HFFc6 (cell line): Measurements from ENCODE around the gene HLA-DMA. TPM values are rescaled to one million over a fixed set of nuclear protein-coding genes. Genes with fewer than 3 reads are reported as not detected.

Experiments
- DNase-seq: peaks from one replicate; pipeline ENCODE4 v3.0.0-alpha.2; 2018
- H3K27ac Mint-ChIP-seq: 2 replicates; pipeline ENCODE4 v1.8.0; 2020; ENCODE audit warnings: mild to moderate bottlenecking, mixed read lengths
- H3K27me3 Mint-ChIP-seq: 2 replicates; pipeline ENCODE4 v1.8.0; 2021; ENCODE audit warnings: mild to moderate bottlenecking, moderate library complexity, mixed read lengths; ENCODE audit not compliant: insufficient read depth
- H3K36me3 Mint-ChIP-seq: 2 replicates; pipeline ENCODE4 v1.8.0; 2021; ENCODE audit warnings: low read depth, mixed read lengths
- H3K4me1 Mint-ChIP-seq: 2 replicates; pipeline ENCODE4 v1.8.0; 2020; ENCODE audit warnings: low read depth, mixed read lengths
- H3K4me3 Mint-ChIP-seq: 2 replicates; pipeline ENCODE4 v1.8.0; 2020; ENCODE audit warnings: mild to moderate bottlenecking, moderate library complexity, mixed read lengths
- H3K9me3 Mint-ChIP-seq: 2 replicates; pipeline ENCODE4 v1.8.0; 2020; ENCODE audit warnings: mild to moderate bottlenecking, mixed read lengths
- CTCF ChIP-seq: fragments of 200-600 bp; sonication (generic); IDR thresholded peaks from 2 replicates; pipeline ENCODE4 v1.5.0; 2021; ENCODE audit warnings: antibody characterized with exemption, mild to moderate bottlenecking
- total RNA-seq, 6 experiments: library from RNA; stranded (reverse); fragmentation: NEBNext Ultra II Directional; extraction: Animal tissue kit (Norgen Biotek cat#: 25700); gene quantifications; 2 replicates in 1 of 6; 3 replicates in 5 of 6; pipeline ENCODE4 v1.2.3, GENCODE V29; 2021

The HLA-DMA gene
- total RNA-seq, 6 experiments from 2014 or later: 2.0 to 3.1 (median 2.2) TPM

- peaks cover 45% of the 10 kb centered on the region for H3K27me3 Mint-ChIP-seq
- peak overlapping the region; percentile 99 for H3K27ac Mint-ChIP-seq
- H3K36me3 Mint-ChIP-seq: peaks cover 71% of the 10 kb centered on the region
- TF ChIP-seq CTCF: no peak
- DNase-seq: no peak
- peaks cover 33% of the 10 kb centered on the region for H3K4me1 Mint-ChIP-seq
- H3K4me3 Mint-ChIP-seq: peak overlapping the region; percentile 93
- peaks cover 13% of the 10 kb centered on the region for H3K9me3 Mint-ChIP-seq
Observed at GRCh38 chr6:32973144-32974015, 20.5 kb upstream of the HLA-DMA start.

GRCh38 chr6:32972353-32973143 lies 19.7 kb upstream of the HLA-DMA start:
- peaks cover 39% of the 10 kb centered on the region for H3K27me3 Mint-ChIP-seq
- peaks cover 31% of the 10 kb centered on the region for H3K4me1 Mint-ChIP-seq
- H3K27ac Mint-ChIP-seq: peak overlapping the region; percentile 99
- peaks cover 63% of the 10 kb centered on the region for H3K36me3 Mint-ChIP-seq
- peak overlapping the region; percentile 93 for H3K4me3 Mint-ChIP-seq
- no peak for TF ChIP-seq CTCF
- no peak for DNase-seq
- H3K9me3 Mint-ChIP-seq: peaks cover 13% of the 10 kb centered on the region

- Mint-ChIP-seq H3K36me3 (peaks cover 55% of the 10 kb centered on the region), H3K27me3 (peaks cover 37% of the 10 kb centered on the region)
Observed at GRCh38 chr6:32971581-32972352, 18.9 kb upstream of the HLA-DMA start.

GRCh38 chr6:32971242-32971580 lies 18.3 kb upstream of the HLA-DMA start:
- DNase-seq: no peak
- H3K36me3 Mint-ChIP-seq: peaks cover 50% of the 10 kb centered on the region
- H3K4me1 Mint-ChIP-seq: peaks cover 30% of the 10 kb centered on the region

More at GRCh38 chr6:32971581-32972352, 18.9 kb upstream of the HLA-DMA start:
- Mint-ChIP-seq H3K27ac (peak overlapping the region; percentile 99), H3K9me3 (peaks cover 13% of the 10 kb centered on the region), H3K4me3 (peak overlapping the region; percentile 93), H3K4me1 (peaks cover 31% of the 10 kb centered on the region)
- no peak for TF ChIP-seq CTCF
- DNase-seq: peak; percentile 100

More at GRCh38 chr6:32971242-32971580, 18.3 kb upstream of the HLA-DMA start:
- peak overlapping the region; percentile 99 for H3K27ac Mint-ChIP-seq
- TF ChIP-seq CTCF: no peak
- H3K4me3 Mint-ChIP-seq: peak overlapping the region; percentile 93
- peaks cover 37% of the 10 kb centered on the region for H3K27me3 Mint-ChIP-seq
- H3K9me3 Mint-ChIP-seq: peaks cover 13% of the 10 kb centered on the region
